SK-N-SH treated with all-trans-retinoic acid at 6 μM for 48 hours (cell line): ENCODE data around the gene DGCR2.

Source experiments
- RARB ChIP-seq: fragments of 250-450 bp; sonication (Bioruptor Pico); IDR thresholded peaks from 2 replicates; pipeline ENCODE4 v1.8.0; 2021; ENCODE audit warnings: mild to moderate bottlenecking, moderate library complexity
- ZFP3 ChIP-seq: fragments of 250-450 bp; sonication (Bioruptor Pico); IDR thresholded peaks from 2 replicates; pipeline ENCODE4 v1.5.0; 2020; ENCODE audit warnings: mild to moderate bottlenecking, moderate library complexity
- TF ChIP-seq, protein P1 (sequence below): fragments of 250-450 bp; sonication (Bioruptor Pico); IDR thresholded peaks from 2 replicates; pipeline ENCODE4 v1.8.0; 2020; ENCODE audit warnings: mild to moderate bottlenecking, moderate library complexity, borderline replicate concordance

GRCh38 chr22:19092725-19093124, 29.5 kb downstream of the DGCR2 start:
- TF ChIP-seq ZFP3 (CRISPR knock-in tag), result no peak
- TF ChIP-seq, protein P1, sequence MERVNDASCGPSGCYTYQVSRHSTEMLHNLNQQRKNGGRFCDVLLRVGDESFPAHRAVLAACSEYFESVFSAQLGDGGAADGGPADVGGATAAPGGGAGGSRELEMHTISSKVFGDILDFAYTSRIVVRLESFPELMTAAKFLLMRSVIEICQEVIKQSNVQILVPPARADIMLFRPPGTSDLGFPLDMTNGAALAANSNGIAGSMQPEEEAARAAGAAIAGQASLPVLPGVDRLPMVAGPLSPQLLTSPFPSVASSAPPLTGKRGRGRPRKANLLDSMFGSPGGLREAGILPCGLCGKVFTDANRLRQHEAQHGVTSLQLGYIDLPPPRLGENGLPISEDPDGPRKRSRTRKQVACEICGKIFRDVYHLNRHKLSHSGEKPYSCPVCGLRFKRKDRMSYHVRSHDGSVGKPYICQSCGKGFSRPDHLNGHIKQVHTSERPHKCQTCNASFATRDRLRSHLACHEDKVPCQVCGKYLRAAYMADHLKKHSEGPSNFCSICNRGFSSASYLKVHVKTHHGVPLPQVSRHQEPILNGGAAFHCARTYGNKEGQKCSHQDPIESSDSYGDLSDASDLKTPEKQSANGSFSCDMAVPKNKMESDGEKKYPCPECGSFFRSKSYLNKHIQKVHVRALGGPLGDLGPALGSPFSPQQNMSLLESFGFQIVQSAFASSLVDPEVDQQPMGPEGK (CRISPR knock-in tag), result no peak
- TF ChIP-seq RARB (CRISPR knock-in tag), result no peak
